ENCODE results near the gene MCUR1.
A peak's percentile ranks its signal among the peaks of the same experiment; 100 is the strongest.
"Not testable (repeated sequence)": the region's sequence is repeated elsewhere in the genome, so short reads cannot be mapped to it uniquely, and the experiment has no call there.

MCUR1 gene

GRCh38 chr6:13780162-13780561, 34.2 kb downstream of the MCUR1 start:
- DNase-seq (ENCODE audit: low read depth in 2 of 3, low spot score in 1 of 3), result not testable (repeated sequence)

GRCh38 chr6:13778028-13778427, 36.3 kb downstream of the MCUR1 start:
- no peak for DNase-seq (ENCODE audit: low read depth in 2 of 3, low spot score in 1 of 3)

- no peak for DNase-seq (ENCODE audit: low read depth in 2 of 3, low spot score in 1 of 3)
Measured at GRCh38 chr6:13776602-13777001, 37.8 kb downstream of the MCUR1 start.

GRCh38 chr6:13775466-13775865, 38.9 kb downstream of the MCUR1 start:
- DNase-seq (ENCODE audit: low read depth in 2 of 3, low spot score in 1 of 3), result not testable (repeated sequence)

GRCh38 chr6:13772358-13773030, 41.9 kb downstream of the MCUR1 start:
- not testable (repeated sequence) for DNase-seq (ENCODE audit: low read depth in 2 of 3, low spot score in 1 of 3)

GRCh38 chr6:13769655-13770053, 44.7 kb downstream of the MCUR1 start:
- DNase-seq (ENCODE audit: low read depth in 2 of 3, low spot score in 1 of 3), result peak in 1 of 3 donors; percentile 21

GRCh38 chr6:13769034-13769654, 45.2 kb downstream of the MCUR1 start:
- DNase-seq (ENCODE audit: low read depth in 2 of 3, low spot score in 1 of 3), result no peak

GRCh38 chr6:13767121-13767808, 47.1 kb downstream of the MCUR1 start:
- DNase-seq (ENCODE audit: low read depth in 2 of 3, low spot score in 1 of 3), result no peak

GRCh38 chr6:13766201-13766634, 48.1 kb downstream of the MCUR1 start:
- no peak for DNase-seq (ENCODE audit: low read depth in 2 of 3, low spot score in 1 of 3)

- DNase-seq (ENCODE audit: low read depth in 2 of 3, low spot score in 1 of 3), result no peak
Measured at GRCh38 chr6:13765570-13765969, 48.8 kb downstream of the MCUR1 start.

GRCh38 chr6:13764996-13765395, 49.4 kb downstream of the MCUR1 start:
- DNase-seq (ENCODE audit: low read depth in 2 of 3, low spot score in 1 of 3), result no peak

- peak in 2 of 3 donors; percentile 39 to 42 for DNase-seq (ENCODE audit: low read depth in 2 of 3, low spot score in 1 of 3)
Measured at GRCh38 chr6:13763740-13764381, 50.5 kb downstream of the MCUR1 start.

- peak in 1 of 3 donors; percentile 30 for DNase-seq (ENCODE audit: low read depth in 2 of 3, low spot score in 1 of 3)
Measured at GRCh38 chr6:13762611-13763441, 51.5 kb downstream of the MCUR1 start.

GRCh38 chr6:13761361-13762036, 52.9 kb downstream of the MCUR1 start:
- no peak for DNase-seq (ENCODE audit: low read depth in 2 of 3, low spot score in 1 of 3)

GRCh38 chr6:13760307-13761304, 53.8 kb downstream of the MCUR1 start:
- no peak for DNase-seq (ENCODE audit: low read depth in 2 of 3, low spot score in 1 of 3)

- no peak for DNase-seq (ENCODE audit: low read depth in 2 of 3, low spot score in 1 of 3)
Measured at GRCh38 chr6:13759025-13759424, 55.3 kb downstream of the MCUR1 start.

GRCh38 chr6:13754644-13755043, 59.7 kb downstream of the MCUR1 start:
- no peak for DNase-seq (ENCODE audit: low read depth in 2 of 3, low spot score in 1 of 3)

GRCh38 chr6:13743736-13744127, 70.6 kb downstream of the MCUR1 start:
- no peak for DNase-seq (ENCODE audit: low read depth in 2 of 3, low spot score in 1 of 3)
